Measurements from ENCODE around the gene TBC1D30.

GRCh38 chr12:64806173-64806572, 18.3 kb upstream of the TBC1D30 start:
- TF ChIP-seq POLR2A (IDR thresholded peaks at IDR 0.05) (no peak), CTCF (IDR thresholded peaks at IDR 0.05) (no peak)
